Measurements from ENCODE around the gene SLC15A3.

- TF ChIP-seq CTCF (IDR thresholded peaks at IDR 0.05; ENCODE audit: low read depth, low read length) (no peak), EZH2phosphoT487 (IDR thresholded peaks at IDR 0.05; ENCODE audit: low read depth) (no peak)
Measured at GRCh38 chr11:60908803-60909202, 43.2 kb downstream of the SLC15A3 start.
